ENCODE data around the gene ROBO2.

Gene ROBO2

GRCh38 chr3:77309460-77309859 is 269.6 kb downstream of the ROBO2 start:
- Histone ChIP-seq H3K36me3 (ENCODE audit: control insufficient read depth, insufficient read depth, low read length) (no peaks in the 10 kb centered on the region), H3K9me3 (ENCODE audit: control insufficient read depth, low read length) (no peaks in the 10 kb centered on the region), H3K27ac (ENCODE audit: insufficient read depth, low read length, poor library complexity, severe bottlenecking) (no peak overlapping the region), H3K4me3 (ENCODE audit: insufficient read depth, low read depth, low read length, poor library complexity, severe bottlenecking) (no peak overlapping the region), H3K27me3 (replicated peaks; ENCODE audit: control insufficient read depth, insufficient read depth, low read length, poor library complexity, severe bottlenecking) (no peaks in the 10 kb centered on the region), H3K4me1 (ENCODE audit: control insufficient read depth, insufficient read depth, low read length, poor library complexity, severe bottlenecking) (no peaks in the 10 kb centered on the region)
- no peak for DNase-seq

- Histone ChIP-seq H3K27ac (ENCODE audit: insufficient read depth, low read length, poor library complexity, severe bottlenecking) (no peak overlapping the region), H3K4me3 (ENCODE audit: insufficient read depth, low read depth, low read length, poor library complexity, severe bottlenecking) (no peak overlapping the region), H3K9me3 (ENCODE audit: control insufficient read depth, low read length) (no peaks in the 10 kb centered on the region), H3K27me3 (replicated peaks; ENCODE audit: control insufficient read depth, insufficient read depth, low read length, poor library complexity, severe bottlenecking) (no peaks in the 10 kb centered on the region), H3K36me3 (ENCODE audit: control insufficient read depth, insufficient read depth, low read length) (no peaks in the 10 kb centered on the region), H3K4me1 (ENCODE audit: control insufficient read depth, insufficient read depth, low read length, poor library complexity, severe bottlenecking) (no peaks in the 10 kb centered on the region)
- no peak for DNase-seq
Observed at GRCh38 chr3:77313843-77314242, 273.9 kb downstream of the ROBO2 start.

- DNase-seq, result no peak
- Histone ChIP-seq H3K36me3 (ENCODE audit: control insufficient read depth, insufficient read depth, low read length) (no peaks in the 10 kb centered on the region), H3K27ac (ENCODE audit: insufficient read depth, low read length, poor library complexity, severe bottlenecking) (no peak overlapping the region), H3K4me1 (ENCODE audit: control insufficient read depth, insufficient read depth, low read length, poor library complexity, severe bottlenecking) (no peaks in the 10 kb centered on the region), H3K4me3 (ENCODE audit: insufficient read depth, low read depth, low read length, poor library complexity, severe bottlenecking) (no peak overlapping the region), H3K27me3 (replicated peaks; ENCODE audit: control insufficient read depth, insufficient read depth, low read length, poor library complexity, severe bottlenecking) (no peaks in the 10 kb centered on the region), H3K9me3 (ENCODE audit: control insufficient read depth, low read length) (no peaks in the 10 kb centered on the region)
Observed at GRCh38 chr3:77319711-77320110, 279.8 kb downstream of the ROBO2 start.

DNA sequence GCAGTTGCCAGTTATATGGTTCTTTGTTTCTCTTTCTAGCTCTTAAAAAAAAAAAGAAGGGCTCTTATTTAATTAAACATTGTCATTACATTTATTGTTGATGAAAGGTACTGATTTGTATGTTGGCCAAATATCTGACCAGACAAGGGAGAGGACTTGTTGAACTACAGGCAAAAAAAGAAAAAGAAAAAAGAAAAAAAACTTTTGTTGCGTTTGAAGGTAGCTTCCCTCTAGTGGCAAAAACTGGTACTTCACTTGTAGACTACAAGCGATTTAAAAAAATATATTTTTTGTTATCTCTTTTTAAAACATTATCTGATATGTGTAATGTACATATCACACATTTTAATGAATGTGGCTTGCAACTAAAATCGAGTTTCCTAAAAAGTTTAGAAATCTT is 280.6 kb downstream of the ROBO2 start:
- Histone ChIP-seq H3K36me3 (ENCODE audit: control insufficient read depth, insufficient read depth, low read length) (no peaks in the 10 kb centered on the region), H3K4me1 (ENCODE audit: control insufficient read depth, insufficient read depth, low read length, poor library complexity, severe bottlenecking) (no peaks in the 10 kb centered on the region), H3K9me3 (ENCODE audit: control insufficient read depth, low read length) (no peaks in the 10 kb centered on the region), H3K4me3 (ENCODE audit: insufficient read depth, low read depth, low read length, poor library complexity, severe bottlenecking) (no peak overlapping the region), H3K27ac (ENCODE audit: insufficient read depth, low read length, poor library complexity, severe bottlenecking) (no peak overlapping the region), H3K27me3 (replicated peaks; ENCODE audit: control insufficient read depth, insufficient read depth, low read length, poor library complexity, severe bottlenecking) (no peaks in the 10 kb centered on the region)
- no peak for DNase-seq

- DNase-seq, result no peak
- Histone ChIP-seq H3K27ac (ENCODE audit: insufficient read depth, low read length, poor library complexity, severe bottlenecking) (no peak overlapping the region), H3K36me3 (ENCODE audit: control insufficient read depth, insufficient read depth, low read length) (no peaks in the 10 kb centered on the region), H3K4me3 (ENCODE audit: insufficient read depth, low read depth, low read length, poor library complexity, severe bottlenecking) (no peak overlapping the region), H3K27me3 (replicated peaks; ENCODE audit: control insufficient read depth, insufficient read depth, low read length, poor library complexity, severe bottlenecking) (no peaks in the 10 kb centered on the region), H3K4me1 (ENCODE audit: control insufficient read depth, insufficient read depth, low read length, poor library complexity, severe bottlenecking) (no peaks in the 10 kb centered on the region), H3K9me3 (ENCODE audit: control insufficient read depth, low read length) (no peaks in the 10 kb centered on the region)
Observed at GRCh38 chr3:77321646-77322045, 281.7 kb downstream of the ROBO2 start.

DNA sequence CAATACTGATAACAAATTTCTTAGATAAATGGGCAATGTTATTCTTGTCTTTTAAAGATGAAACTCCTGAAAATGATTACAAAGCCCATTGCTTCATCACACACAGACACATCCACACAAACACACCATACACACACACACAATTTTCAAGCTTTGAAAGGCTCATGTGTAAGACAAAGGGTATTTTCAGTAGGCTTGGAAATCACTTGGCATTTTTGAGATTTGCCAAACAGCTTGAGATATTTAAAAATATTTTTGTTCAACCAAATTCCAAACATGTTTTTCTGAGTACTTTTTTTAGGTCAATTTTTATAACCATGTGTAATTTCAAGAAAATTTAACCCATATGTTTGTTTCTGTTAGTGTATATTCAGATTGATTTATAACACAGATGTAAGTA is 283.7 kb downstream of the ROBO2 start:
- H3K27ac ChIP-seq (ENCODE audit: insufficient read depth, low read length, poor library complexity, severe bottlenecking), result no peak overlapping the region
- DNase-seq, result no peak
- H3K27me3 ChIP-seq (replicated peaks; ENCODE audit: control insufficient read depth, insufficient read depth, low read length, poor library complexity, severe bottlenecking), result no peaks in the 10 kb centered on the region
- H3K9me3 ChIP-seq (ENCODE audit: control insufficient read depth, low read length), result no peaks in the 10 kb centered on the region
- H3K36me3 ChIP-seq (ENCODE audit: control insufficient read depth, insufficient read depth, low read length), result no peaks in the 10 kb centered on the region
- H3K4me3 ChIP-seq (ENCODE audit: insufficient read depth, low read depth, low read length, poor library complexity, severe bottlenecking), result no peak overlapping the region
- H3K4me1 ChIP-seq (ENCODE audit: control insufficient read depth, insufficient read depth, low read length, poor library complexity, severe bottlenecking), result no peaks in the 10 kb centered on the region

DNA sequence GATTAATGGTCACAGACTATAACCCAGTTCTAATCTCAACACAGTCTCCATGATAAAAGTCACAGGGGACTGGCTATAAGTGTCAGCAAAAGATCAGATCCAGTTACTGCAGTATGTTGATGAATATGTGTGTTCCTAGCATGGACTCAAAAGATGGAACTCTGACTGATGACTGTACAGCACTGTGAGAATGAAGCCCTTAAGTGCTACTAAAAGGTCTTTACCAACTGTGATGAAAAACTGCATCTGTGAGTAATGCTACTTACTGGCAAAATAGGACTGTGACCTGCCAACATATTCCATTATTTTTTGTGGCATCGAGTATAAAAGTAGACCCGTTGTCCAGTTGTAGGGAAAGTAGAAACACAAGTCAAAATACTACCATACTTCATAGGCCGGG is 284.2 kb downstream of the ROBO2 start:
- no peak overlapping the region for H3K4me3 ChIP-seq (ENCODE audit: insufficient read depth, low read depth, low read length, poor library complexity, severe bottlenecking)
- H3K4me1 ChIP-seq (ENCODE audit: control insufficient read depth, insufficient read depth, low read length, poor library complexity, severe bottlenecking), result no peaks in the 10 kb centered on the region
- no peaks in the 10 kb centered on the region for H3K27me3 ChIP-seq (replicated peaks; ENCODE audit: control insufficient read depth, insufficient read depth, low read length, poor library complexity, severe bottlenecking)
- no peak for DNase-seq
- no peaks in the 10 kb centered on the region for H3K9me3 ChIP-seq (ENCODE audit: control insufficient read depth, low read length)
- no peaks in the 10 kb centered on the region for H3K36me3 ChIP-seq (ENCODE audit: control insufficient read depth, insufficient read depth, low read length)
- no peak overlapping the region for H3K27ac ChIP-seq (ENCODE audit: insufficient read depth, low read length, poor library complexity, severe bottlenecking)

- no peak overlapping the region for H3K27ac ChIP-seq (ENCODE audit: insufficient read depth, low read length, poor library complexity, severe bottlenecking)
- H3K4me1 ChIP-seq (ENCODE audit: control insufficient read depth, insufficient read depth, low read length, poor library complexity, severe bottlenecking), result no peaks in the 10 kb centered on the region
- H3K4me3 ChIP-seq (ENCODE audit: insufficient read depth, low read depth, low read length, poor library complexity, severe bottlenecking), result no peak overlapping the region
- H3K9me3 ChIP-seq (ENCODE audit: control insufficient read depth, low read length), result no peaks in the 10 kb centered on the region
- H3K36me3 ChIP-seq (ENCODE audit: control insufficient read depth, insufficient read depth, low read length), result no peaks in the 10 kb centered on the region
- no peak for DNase-seq
- no peaks in the 10 kb centered on the region for H3K27me3 ChIP-seq (replicated peaks; ENCODE audit: control insufficient read depth, insufficient read depth, low read length, poor library complexity, severe bottlenecking)
Observed at GRCh38 chr3:77325280-77325679, 285.4 kb downstream of the ROBO2 start.

DNA sequence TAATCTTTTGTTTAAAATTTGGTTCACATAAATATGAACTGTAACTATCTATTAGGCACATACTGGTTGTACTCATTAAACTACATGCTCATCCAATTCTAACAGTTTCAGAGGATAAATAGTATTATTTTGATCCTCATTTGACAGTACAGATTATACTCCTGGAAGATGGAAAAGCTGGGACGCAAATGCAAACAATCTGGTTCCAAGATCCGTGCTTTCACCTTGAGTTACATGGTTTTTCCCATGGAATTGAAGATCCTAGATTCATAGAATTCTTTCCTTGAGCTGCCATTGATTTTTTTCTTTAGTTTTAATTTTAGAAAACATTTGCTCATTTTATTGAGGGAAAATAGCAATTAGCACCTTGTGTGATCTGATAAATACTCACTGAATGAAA is 285.8 kb downstream of the ROBO2 start:
- H3K27ac ChIP-seq (ENCODE audit: insufficient read depth, low read length, poor library complexity, severe bottlenecking), result no peak overlapping the region
- H3K4me3 ChIP-seq (ENCODE audit: insufficient read depth, low read depth, low read length, poor library complexity, severe bottlenecking), result no peak overlapping the region
- no peaks in the 10 kb centered on the region for H3K36me3 ChIP-seq (ENCODE audit: control insufficient read depth, insufficient read depth, low read length)
- DNase-seq, result no peak
- no peaks in the 10 kb centered on the region for H3K27me3 ChIP-seq (replicated peaks; ENCODE audit: control insufficient read depth, insufficient read depth, low read length, poor library complexity, severe bottlenecking)
- H3K4me1 ChIP-seq (ENCODE audit: control insufficient read depth, insufficient read depth, low read length, poor library complexity, severe bottlenecking), result no peaks in the 10 kb centered on the region
- H3K9me3 ChIP-seq (ENCODE audit: control insufficient read depth, low read length), result no peaks in the 10 kb centered on the region

GRCh38 chr3:77326586-77326985 is 286.7 kb downstream of the ROBO2 start:
- Histone ChIP-seq H3K4me3 (ENCODE audit: insufficient read depth, low read depth, low read length, poor library complexity, severe bottlenecking) (no peak overlapping the region), H3K4me1 (ENCODE audit: control insufficient read depth, insufficient read depth, low read length, poor library complexity, severe bottlenecking) (no peaks in the 10 kb centered on the region), H3K27me3 (replicated peaks; ENCODE audit: control insufficient read depth, insufficient read depth, low read length, poor library complexity, severe bottlenecking) (no peaks in the 10 kb centered on the region), H3K9me3 (ENCODE audit: control insufficient read depth, low read length) (no peaks in the 10 kb centered on the region), H3K36me3 (ENCODE audit: control insufficient read depth, insufficient read depth, low read length) (no peaks in the 10 kb centered on the region), H3K27ac (ENCODE audit: insufficient read depth, low read length, poor library complexity, severe bottlenecking) (no peak overlapping the region)
- no peak for DNase-seq

DNA sequence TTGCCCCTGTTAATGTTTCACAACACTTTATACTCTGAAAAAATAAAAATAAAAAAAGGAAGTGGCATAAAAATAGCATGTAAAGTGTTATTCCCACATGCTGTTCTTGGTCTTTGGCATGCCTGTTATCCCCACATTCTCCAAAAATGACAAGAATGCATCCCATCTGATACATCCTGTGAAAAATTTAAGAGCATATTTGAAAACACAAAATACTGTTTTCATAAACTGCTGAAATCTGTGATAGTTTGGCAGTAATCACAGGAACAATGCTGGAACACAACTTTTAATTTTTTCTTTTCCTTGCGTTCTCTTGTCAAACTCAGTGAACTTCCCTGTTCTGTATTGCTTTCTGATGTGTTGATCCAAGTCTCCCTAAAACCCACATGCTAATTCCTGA is 288.8 kb downstream of the ROBO2 start:
- H3K36me3 ChIP-seq (ENCODE audit: control insufficient read depth, insufficient read depth, low read length), result no peaks in the 10 kb centered on the region
- no peak overlapping the region for H3K4me3 ChIP-seq (ENCODE audit: insufficient read depth, low read depth, low read length, poor library complexity, severe bottlenecking)
- H3K4me1 ChIP-seq (ENCODE audit: control insufficient read depth, insufficient read depth, low read length, poor library complexity, severe bottlenecking), result no peaks in the 10 kb centered on the region
- H3K27me3 ChIP-seq (replicated peaks; ENCODE audit: control insufficient read depth, insufficient read depth, low read length, poor library complexity, severe bottlenecking), result no peaks in the 10 kb centered on the region
- no peaks in the 10 kb centered on the region for H3K9me3 ChIP-seq (ENCODE audit: control insufficient read depth, low read length)
- no peak for DNase-seq
- no peak overlapping the region for H3K27ac ChIP-seq (ENCODE audit: insufficient read depth, low read length, poor library complexity, severe bottlenecking)
